Large intestine (tissue), 3 donors: ENCODE measurements around the gene OR6J1. TPM values are rescaled to one million over a fixed set of nuclear protein-coding genes. Genes with fewer than 3 reads are reported as not detected.

Source experiments
- DNase-seq, 2 donors: peaks; one replicate each; pipeline versions ENCODE4 v3.0.0 to v3.0.0-alpha.2; 2013
- H3K27ac ChIP-seq: one replicate; pipeline ENCODE4 v1.5.1; 2013; ENCODE audit warnings: low read length
- H3K27me3 ChIP-seq: 2 replicates; pipeline ENCODE4 v1.6.1; 2013; ENCODE audit warnings: low read length; ENCODE audit not compliant: control insufficient read depth, insufficient read depth
- H3K36me3 ChIP-seq: 2 replicates; pipeline ENCODE4 v1.6.1; 2013; ENCODE audit warnings: low read length; ENCODE audit not compliant: control insufficient read depth, insufficient read depth
- H3K4me1 ChIP-seq: one replicate; pipeline ENCODE4 v1.6.1; 2013; ENCODE audit warnings: low read length; ENCODE audit not compliant: control insufficient read depth, insufficient read depth
- H3K4me3 ChIP-seq: one replicate; pipeline ENCODE4 v1.5.1; 2013; ENCODE audit warnings: low read length
- H3K9me3 ChIP-seq: one replicate; pipeline ENCODE4 v1.6.1; 2013; ENCODE audit warnings: mild to moderate bottlenecking, low read depth, low read length, moderate library complexity; ENCODE audit not compliant: control insufficient read depth
- WGBS: methylation state at CpG from one replicate; pipeline ENCODE4 v1.1.5; 2013; ENCODE audit warnings: low lambda C conversion rate; ENCODE audit not compliant: insufficient coverage; 5-methylcytosine and 5-hydroxymethylcytosine counted together
- polyA plus RNA-seq: library from polyadenylated mRNA; unstranded; fragments of 120-200 nt; gene quantifications from one replicate; pipeline ENCODE4 v1.2.1, GENCODE V29; 2013

Gene OR6J1
- polyA plus RNA-seq, 1 donor: not detected

GRCh38 chr14:22668863-22669262, 24.7 kb upstream of the OR6J1 start:
- H3K27ac ChIP-seq: peak overlapping the region; percentile 23

DNA sequence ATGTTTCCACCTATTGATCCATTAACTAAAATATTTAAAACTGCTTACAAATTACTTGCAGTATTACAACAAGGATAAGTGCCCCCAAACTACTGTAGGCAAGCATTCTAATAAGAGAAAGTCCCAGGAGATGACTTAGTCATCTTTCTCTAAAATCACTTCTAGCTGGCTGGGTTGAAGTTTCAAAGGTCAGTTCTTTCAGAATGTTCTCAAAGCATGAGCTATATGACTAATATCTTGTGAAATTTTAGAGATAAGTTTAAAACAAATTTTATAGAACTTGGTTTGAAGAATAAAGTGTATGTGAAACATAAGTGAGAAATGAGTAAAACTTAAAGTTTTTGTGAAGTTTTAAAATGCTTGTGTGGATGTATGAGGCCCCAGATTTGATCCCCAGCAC, 24.3 kb upstream of the OR6J1 start:
- peak; percentile 42 to 70 for DNase-seq

More at GRCh38 chr14:22668863-22669262, 24.7 kb upstream of the OR6J1 start:
- H3K36me3 ChIP-seq: no peaks in the 10 kb centered on the region
- no peak overlapping the region for H3K4me3 ChIP-seq
- H3K27me3 ChIP-seq: no peaks in the 10 kb centered on the region
- H3K9me3 ChIP-seq: no peaks in the 10 kb centered on the region
- no peak for DNase-seq
- no CpG with 5 or more reads among the region's 1 CpG for whole genome bisulfite sequencing
- peaks cover 2% of the 10 kb centered on the region for H3K4me1 ChIP-seq

DNA sequence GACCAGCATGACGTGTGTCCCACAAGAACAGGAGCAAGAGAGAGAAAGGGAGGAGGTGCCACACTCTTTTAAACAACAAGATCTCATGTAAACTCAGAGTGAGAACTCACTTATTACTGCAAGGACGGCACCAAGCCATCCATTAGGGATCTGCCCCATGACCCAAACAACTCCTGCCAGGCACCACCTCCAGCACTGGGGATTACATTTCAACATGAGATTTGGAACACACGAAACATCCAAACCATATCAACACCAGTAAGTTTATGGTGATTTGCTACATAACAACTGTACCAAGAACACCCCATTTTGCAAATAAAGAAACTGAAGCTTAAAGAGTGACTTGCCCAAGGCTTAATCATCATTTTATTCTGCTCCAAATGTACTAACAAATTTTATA, 23.7 kb upstream of the OR6J1 start:
- H3K27ac ChIP-seq: no peak overlapping the region

More for the DNA sequence above, 24.3 kb upstream of the OR6J1 start:
- Histone ChIP-seq H3K4me1 (peaks cover 2% of the 10 kb centered on the region), H3K36me3 (no peaks in the 10 kb centered on the region), H3K27me3 (no peaks in the 10 kb centered on the region), H3K27ac (peak overlapping the region; percentile 23), H3K9me3 (no peaks in the 10 kb centered on the region), H3K4me3 (no peak overlapping the region)

GRCh38 chr14:22666203-22666893, 22.2 kb upstream of the OR6J1 start:
- Histone ChIP-seq H3K36me3 (no peaks in the 10 kb centered on the region), H3K9me3 (no peaks in the 10 kb centered on the region), H3K27ac (no peak overlapping the region), H3K4me3 (no peak overlapping the region), H3K27me3 (no peaks in the 10 kb centered on the region), H3K4me1 (peaks cover 2% of the 10 kb centered on the region)
- DNase-seq: no peak
- 100% methylated on average over 2 of the region's 5 CpGs for WGBS

More for the DNA sequence above, 23.7 kb upstream of the OR6J1 start:
- no peak for DNase-seq
- Histone ChIP-seq H3K36me3 (no peaks in the 10 kb centered on the region), H3K4me3 (no peak overlapping the region), H3K27me3 (no peaks in the 10 kb centered on the region), H3K4me1 (peaks cover 2% of the 10 kb centered on the region), H3K9me3 (no peaks in the 10 kb centered on the region)
- no CpG with 5 or more reads among the region's 3 CpGs for WGBS

GRCh38 chr14:22664261-22664660, 20.1 kb upstream of the OR6J1 start:
- WGBS: no CpG with 5 or more reads among the region's 6 CpGs
- Histone ChIP-seq H3K27ac (peak overlapping the region; percentile 5), H3K4me3 (no peak overlapping the region)

DNA sequence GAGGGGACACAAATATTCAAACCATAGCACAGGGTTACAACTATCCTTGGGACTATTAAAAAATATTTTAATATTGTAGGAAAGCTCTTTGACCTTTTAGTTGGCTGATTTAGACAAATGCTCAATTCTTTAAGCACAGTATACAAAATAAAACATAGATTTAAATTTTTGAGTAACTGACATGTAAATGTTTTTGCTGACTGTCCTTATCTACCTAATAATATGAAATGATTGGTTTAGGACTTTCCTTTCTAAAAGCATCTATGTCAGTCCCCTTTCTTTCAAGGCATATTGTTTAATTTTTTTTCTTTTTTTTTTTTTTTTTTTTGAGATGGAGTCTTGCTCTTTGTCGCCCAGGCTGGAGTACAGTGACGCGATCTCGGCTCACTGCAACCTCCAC, 16.5 kb upstream of the OR6J1 start:
- Histone ChIP-seq H3K36me3 (no peaks in the 10 kb centered on the region), H3K4me3 (no peak overlapping the region), H3K27ac (no peak overlapping the region), H3K27me3 (no peaks in the 10 kb centered on the region), H3K9me3 (no peaks in the 10 kb centered on the region), H3K4me1 (peaks cover 20% of the 10 kb centered on the region)
- no CpG with 5 or more reads among the region's 4 CpGs for WGBS
- DNase-seq: no peak

More at GRCh38 chr14:22664261-22664660, 20.1 kb upstream of the OR6J1 start:
- Histone ChIP-seq H3K4me1 (peaks cover 2% of the 10 kb centered on the region), H3K36me3 (no peaks in the 10 kb centered on the region), H3K9me3 (no peaks in the 10 kb centered on the region), H3K27me3 (no peaks in the 10 kb centered on the region)
- peak; percentile 14 to 50 for DNase-seq

- peaks cover 17% of the 10 kb centered on the region for H3K4me1 ChIP-seq
- WGBS: no CpG with 5 or more reads among the region's 1 CpG
- H3K36me3 ChIP-seq: no peaks in the 10 kb centered on the region
- no peaks in the 10 kb centered on the region for H3K9me3 ChIP-seq
- H3K4me3 ChIP-seq: no peak overlapping the region
- H3K27me3 ChIP-seq: no peaks in the 10 kb centered on the region
- H3K27ac ChIP-seq: no peak overlapping the region
- no peak for DNase-seq
These were observed 14.8 kb upstream of the OR6J1 start for GRCh38 chr14:22658946-22659345.

- Histone ChIP-seq H3K27ac (peak overlapping the region; percentile 76), H3K9me3 (no peaks in the 10 kb centered on the region), H3K36me3 (no peaks in the 10 kb centered on the region), H3K4me3 (no peak overlapping the region), H3K27me3 (no peaks in the 10 kb centered on the region), H3K4me1 (peaks cover 17% of the 10 kb centered on the region)
- no CpG with 5 or more reads among the region's 1 CpG for WGBS
- peak in 1 of 2 donors; percentile 19 for DNase-seq
These were observed 13.7 kb upstream of the OR6J1 start for GRCh38 chr14:22657861-22658260.

- peak overlapping the region; percentile 76 for H3K27ac ChIP-seq
- peak; percentile 33 to 77 for DNase-seq
These were observed 13.0 kb upstream of the OR6J1 start for GRCh38 chr14:22656945-22657731.

DNA sequence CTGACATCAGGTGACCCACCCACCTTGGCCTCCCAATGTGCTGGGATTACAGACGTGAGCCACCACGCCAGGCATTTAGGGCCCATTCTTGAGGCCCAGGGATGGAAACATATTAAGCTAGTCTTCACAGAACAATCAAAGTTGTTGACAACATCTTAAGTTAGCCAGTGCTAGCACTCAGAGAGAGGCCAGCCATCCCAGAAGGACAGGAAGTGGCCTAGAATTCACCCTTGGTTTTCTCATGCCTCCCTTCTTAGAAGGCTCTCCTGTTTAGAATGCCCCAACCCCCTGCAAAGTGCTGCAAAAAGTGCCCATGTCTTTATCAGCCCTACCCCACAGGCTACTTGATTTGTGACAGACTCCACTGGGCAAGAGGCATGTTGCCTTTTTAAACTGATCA, 12.1 kb upstream of the OR6J1 start:
- no peaks in the 10 kb centered on the region for H3K9me3 ChIP-seq
- H3K36me3 ChIP-seq: no peaks in the 10 kb centered on the region
- peaks cover 17% of the 10 kb centered on the region for H3K4me1 ChIP-seq
- no peak for DNase-seq
- H3K27ac ChIP-seq: peak overlapping the region; percentile 76
- no CpG with 5 or more reads among the region's 2 CpGs for WGBS
- no peaks in the 10 kb centered on the region for H3K27me3 ChIP-seq
- no peak overlapping the region for H3K4me3 ChIP-seq

More at GRCh38 chr14:22656945-22657731, 13.0 kb upstream of the OR6J1 start:
- Histone ChIP-seq H3K27me3 (no peaks in the 10 kb centered on the region), H3K4me3 (no peak overlapping the region), H3K4me1 (peaks cover 17% of the 10 kb centered on the region), H3K9me3 (no peaks in the 10 kb centered on the region), H3K36me3 (no peaks in the 10 kb centered on the region)
- WGBS: no CpG with 5 or more reads among the region's 8 CpGs
